Placental epithelial cell (primary cell): Measurements from ENCODE around the gene CDK5. TPM values are rescaled to one million over a fixed set of nuclear protein-coding genes. Genes with fewer than 3 reads are reported as not detected.

Source experiments
- total RNA-seq: library from RNA; depleted of rRNA; stranded (reverse); fragments of >200 nt; gene quantifications from 2 replicates; pipeline ENCODE4 v1.2.3, GENCODE V29; 2012

CDK5 gene
- 16.1 and 27.9 TPM in 2 replicates for total RNA-seq

GRCh38 chr7:151057506-151057988 is at the start of gene CDK5:
Gene CDK5 (minus strand): TSS chr7:151057897. CDS start chr7:151057848, 49 bp downstream.

GRCh38 chr7:151085691-151086620 is 28.3 kb upstream of the CDK5 start, which contains the start of gene AGAP3:
Gene AGAP3 (plus strand): TSS chr7:151086475. CDS start chr7:151086742, 267 bp downstream.

GRCh38 chr7:151083071-151083823 is 25.6 kb upstream of the CDK5 start, which contains the start of gene TMUB1:
Gene TMUB1 (minus strand): TSS chr7:151083493. CDS start chr7:151082563, 930 bp downstream.

GRCh38 chr7:151080522-151081169 is 22.9 kb upstream of the CDK5 start, which contains the start of gene FASTK:
Gene FASTK (minus strand): TSS chr7:151080809. CDS start chr7:151080766, 43 bp downstream.

GRCh38 chr7:151059367-151060112 is 1.8 kb upstream of the CDK5 start, which contains the start of gene SLC4A2:
Gene SLC4A2 (plus strand): TSS chr7:151059589. CDS start chr7:151061988, 2,399 bp downstream.

GRCh38 chr7:151047976-151048815 is 9.5 kb downstream of the CDK5 start, which contains the start of gene ASIC3:
Gene ASIC3 (plus strand): TSS chr7:151048531. CDS start chr7:151048886, 355 bp downstream.

GRCh38 chr7:151028131-151028947 is 29.4 kb downstream of the CDK5 start, which contains the start of gene ABCB8:
Gene ABCB8 (plus strand): TSS chr7:151028450. CDS start chr7:151028516, 66 bp downstream.

GRCh38 chr7:151024435-151025056 is 33.2 kb downstream of the CDK5 start, which contains the start of gene ATG9B:
Gene ATG9B (minus strand): TSS chr7:151024494. CDS start chr7:151024423, 71 bp downstream.

Other genes with a start within 250 kb of the CDK5 start
- not detected in 2 replicates for gene AOC1, start 205.4 kb downstream of the CDK5 start, total RNA-seq
- under 0.01 TPM in 2 replicates for gene KCNH2, start 79.6 kb downstream of the CDK5 start, total RNA-seq
- 2.4 and 14.1 TPM in 2 replicates for gene NOS3, start 66.9 kb downstream of the CDK5 start, total RNA-seq
- gene ATG9B, start 33.4 kb downstream of the CDK5 start, total RNA-seq, result 6.5 and 20.0 TPM in 2 replicates
- 34.9 and 78.1 TPM in 2 replicates for gene ABCB8, start 29.4 kb downstream of the CDK5 start, total RNA-seq
- 0.22 and 1.2 TPM in 2 replicates for gene ASIC3, start 9.4 kb downstream of the CDK5 start, total RNA-seq
- 68.3 and 86.6 TPM in 2 replicates for gene SLC4A2, start 1.7 kb upstream of the CDK5 start, total RNA-seq
- 101 and 162 TPM in 2 replicates for gene FASTK, start 22.9 kb upstream of the CDK5 start, total RNA-seq
- gene TMUB1, start 25.6 kb upstream of the CDK5 start, total RNA-seq, result 29.1 and 44.4 TPM in 2 replicates
- 71.1 and 108 TPM in 2 replicates for gene AGAP3, start 28.6 kb upstream of the CDK5 start, total RNA-seq
- gene GBX1, start 109.8 kb upstream of the CDK5 start, total RNA-seq, result not detected in 2 replicates
- gene ASB10, start 129.4 kb upstream of the CDK5 start, total RNA-seq, result not detected in 2 replicates
- not detected in 2 replicates for gene H2BK1, start 152.6 kb upstream of the CDK5 start, total RNA-seq
- gene ABCF2, start 169.3 kb upstream of the CDK5 start, total RNA-seq, result 22.4 and 43.6 TPM in 2 replicates
- 94.6 and 107 TPM in 2 replicates for gene CHPF2, start 174.6 kb upstream of the CDK5 start, total RNA-seq
- gene SMARCD3, start 190.8 kb upstream of the CDK5 start, total RNA-seq, result 14.7 and 16.1 TPM in 2 replicates